Natural killer cell (primary cell): ENCODE data around the gene MRPS27. TPM values are rescaled to one million over a fixed set of nuclear protein-coding genes. Genes with fewer than 3 reads are reported as not detected.
A peak's percentile ranks its signal among the peaks of the same experiment; 100 is the strongest.

ENCODE experiments used
- ATAC-seq, 3 donors: fragments of 150-1000 bp in 2 of 3; fragments of 200-7000 bp in 1 of 3; cut with Tn5 transposase; 1 replicate in 1 of 3; 2 replicates in 2 of 3; pipeline ENCODE4 v1.10.0; 2021; ENCODE audit warnings: mild to moderate bottlenecking in 2 of 3, moderate library complexity in 2 of 3
- DNase-seq, 2 donors: peaks; one replicate each; pipeline versions ENCODE4 v3.0.0 to v3.0.0-alpha.2; 2013 to 2021; ENCODE audit warnings: mixed read lengths in 1 of 2
- H3K27ac ChIP-seq: one replicate; pipeline ENCODE4 v1.5.1; 2013; ENCODE audit warnings: mild to moderate bottlenecking, low read length
- H3K27me3 ChIP-seq: one replicate; pipeline ENCODE4 v1.6.1; 2013; ENCODE audit warnings: low read length; ENCODE audit not compliant: control insufficient read depth, insufficient read depth
- H3K36me3 ChIP-seq: one replicate; pipeline ENCODE4 v1.6.1; 2013; ENCODE audit warnings: low read length; ENCODE audit not compliant: control insufficient read depth, insufficient read depth
- H3K4me1 ChIP-seq: one replicate; pipeline ENCODE4 v1.6.1; 2013; ENCODE audit warnings: low read length; ENCODE audit not compliant: control insufficient read depth, insufficient read depth
- H3K4me3 ChIP-seq: one replicate; pipeline ENCODE4 v1.5.1; 2013; ENCODE audit warnings: low read length
- H3K9me3 ChIP-seq: one replicate; pipeline ENCODE4 v1.6.1; 2013; ENCODE audit warnings: low read length; ENCODE audit not compliant: control insufficient read depth, insufficient read depth
- H3K27ac Mint-ChIP-seq, 2 donors: one replicate each; pipeline ENCODE4 v1.8.0; 2022; ENCODE audit warnings: mild to moderate bottlenecking in 2 of 2, mixed read lengths in 2 of 2, moderate library complexity in 1 of 2
- H3K27me3 Mint-ChIP-seq, 2 donors: one replicate each; pipeline ENCODE4 v1.8.0; 2022; ENCODE audit warnings: low read depth in 2 of 2, mixed read lengths in 2 of 2
- H3K36me3 Mint-ChIP-seq: one replicate; pipeline ENCODE4 v1.8.0; 2022; ENCODE audit warnings: mixed read lengths
- H3K4me1 Mint-ChIP-seq, 2 donors: one replicate each; pipeline ENCODE4 v1.8.0; 2022; ENCODE audit warnings: mixed read lengths in 2 of 2
- H3K4me3 Mint-ChIP-seq: one replicate; pipeline ENCODE4 v1.8.0; 2022; ENCODE audit warnings: mild to moderate bottlenecking, moderate library complexity, mixed read lengths
- H3K9me3 Mint-ChIP-seq, 2 donors: one replicate each; pipeline ENCODE4 v1.8.0; 2022; ENCODE audit warnings: mixed read lengths in 2 of 2
- WGBS: methylation state at CpG from one replicate; pipeline ENCODE4 v1.1.7; 2013; ENCODE audit warnings: missing lambda C conversion rate; ENCODE audit not compliant: insufficient coverage; 5-methylcytosine and 5-hydroxymethylcytosine counted together
- intact Hi-C: fragments of 100-400 bp; cut with micrococcal nuclease; formaldehyde crosslinking; loops from one replicate; pipeline ENCODE4 v1.14.2; 2022
- total RNA-seq, 4 donors: library from RNA; stranded (reverse); fragments of 120-200 nt in 1 of 4; gene quantifications; one replicate each; pipeline versions ENCODE4 v1.2.3 to v1.2.4, GENCODE V29; 2013 to 2022
- TF ChIP-seq, protein P1 (sequence below): fragments of 200-600 bp; IDR thresholded peaks from one replicate; pipeline ENCODE4 v1.8.0; 2022; ENCODE audit warnings: antibody characterized with exemption

MRPS27 gene
- 10 to 100 TPM; 25.5 to 36.5 (median 36.3) TPM for total RNA-seq
- total RNA-seq (2013) = 60.6 TPM

DNA sequence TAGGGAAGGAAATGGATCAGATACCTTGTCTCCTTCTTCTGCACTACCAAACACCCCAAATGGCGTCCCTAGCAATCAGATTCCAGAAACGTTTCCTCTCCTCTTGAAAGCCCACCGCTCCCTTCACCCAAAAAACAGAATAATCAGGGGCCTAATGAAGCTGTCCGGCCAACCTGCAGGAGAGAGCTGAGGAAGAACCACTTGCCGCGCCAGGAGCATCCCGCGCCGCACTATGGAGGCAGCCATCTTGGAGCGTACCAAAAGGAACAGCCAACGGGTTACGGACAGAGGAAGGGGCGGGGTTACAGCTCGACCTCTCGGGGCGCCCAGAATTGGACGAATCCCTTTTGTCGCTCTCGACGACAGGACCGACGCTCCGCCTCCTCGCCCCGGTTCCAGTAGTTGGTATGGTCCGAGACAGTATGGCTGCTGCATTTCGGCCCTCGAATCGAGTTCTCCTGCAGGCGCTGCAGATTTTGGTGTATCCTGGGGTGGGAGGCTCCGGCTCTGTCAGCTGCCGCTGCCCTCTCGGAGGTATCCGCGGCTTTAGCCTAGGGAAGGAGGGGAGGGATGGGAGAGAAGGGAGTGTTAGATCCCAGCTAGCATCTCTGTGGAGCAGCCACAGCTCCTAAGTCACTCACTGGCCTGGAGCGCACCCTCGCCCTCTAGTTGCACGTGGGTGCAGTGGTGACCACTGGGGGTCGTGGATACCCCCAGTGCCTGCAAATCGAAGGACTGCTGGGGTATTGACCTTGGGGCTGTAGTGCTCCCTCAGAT lies at the start of gene MRPS27, which contains the start of gene PTCD2:
Gene MRPS27 (minus strand): TSS at position 265 of the 777 bp plus-strand sequence. CDS start 19 bp downstream, at position 246.
Gene PTCD2 (plus strand): TSS at position 398 of the 777 bp plus-strand sequence. CDS start 10 bp downstream, at position 408.
- peak; percentile 87 to 99 for DNase-seq
- intact Hi-C loops = loop anchor here (1.0 kb wide), 1 partner anchor 12 kb away; no protein-coding TSS in a partner anchor

DNA sequence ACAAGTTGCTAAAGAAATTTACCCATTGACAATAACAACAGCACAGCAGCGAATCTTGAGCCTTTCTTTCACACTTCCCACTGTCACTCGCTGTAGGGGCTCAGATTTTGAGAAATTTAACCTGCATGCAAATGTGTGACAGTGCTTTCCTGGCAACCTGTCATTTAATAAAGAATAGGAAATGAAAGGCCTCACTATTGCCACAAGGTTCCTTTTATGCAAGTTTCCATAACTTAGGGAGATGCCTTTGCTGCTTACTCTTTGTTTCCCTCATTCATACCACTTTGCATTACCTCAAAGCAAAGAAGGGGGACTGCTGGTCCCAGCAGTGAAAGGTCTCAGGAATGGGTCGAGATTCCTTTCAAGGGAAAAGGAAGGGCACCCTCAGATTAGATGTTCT lies 49.7 kb upstream of the MRPS27 start:
- intact Hi-C loops = no loop called here
- Mint-ChIP-seq H3K27ac (no peak overlapping the region), H3K9me3 (no peaks in the 10 kb centered on the region), H3K27me3 (no peaks in the 10 kb centered on the region), H3K4me1 (no peaks in the 10 kb centered on the region), H3K36me3 (no peaks in the 10 kb centered on the region), H3K4me3 (no peak overlapping the region)
- TF ChIP-seq, protein P1, sequence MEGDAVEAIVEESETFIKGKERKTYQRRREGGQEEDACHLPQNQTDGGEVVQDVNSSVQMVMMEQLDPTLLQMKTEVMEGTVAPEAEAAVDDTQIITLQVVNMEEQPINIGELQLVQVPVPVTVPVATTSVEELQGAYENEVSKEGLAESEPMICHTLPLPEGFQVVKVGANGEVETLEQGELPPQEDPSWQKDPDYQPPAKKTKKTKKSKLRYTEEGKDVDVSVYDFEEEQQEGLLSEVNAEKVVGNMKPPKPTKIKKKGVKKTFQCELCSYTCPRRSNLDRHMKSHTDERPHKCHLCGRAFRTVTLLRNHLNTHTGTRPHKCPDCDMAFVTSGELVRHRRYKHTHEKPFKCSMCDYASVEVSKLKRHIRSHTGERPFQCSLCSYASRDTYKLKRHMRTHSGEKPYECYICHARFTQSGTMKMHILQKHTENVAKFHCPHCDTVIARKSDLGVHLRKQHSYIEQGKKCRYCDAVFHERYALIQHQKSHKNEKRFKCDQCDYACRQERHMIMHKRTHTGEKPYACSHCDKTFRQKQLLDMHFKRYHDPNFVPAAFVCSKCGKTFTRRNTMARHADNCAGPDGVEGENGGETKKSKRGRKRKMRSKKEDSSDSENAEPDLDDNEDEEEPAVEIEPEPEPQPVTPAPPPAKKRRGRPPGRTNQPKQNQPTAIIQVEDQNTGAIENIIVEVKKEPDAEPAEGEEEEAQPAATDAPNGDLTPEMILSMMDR = no peak
- no peaks in the 10 kb centered on the region for H3K36me3 ChIP-seq
- ATAC-seq = no peak
- no peak overlapping the region for H3K4me3 ChIP-seq
- no peaks in the 10 kb centered on the region for H3K4me1 ChIP-seq
- H3K9me3 ChIP-seq = no peaks in the 10 kb centered on the region
- H3K27ac ChIP-seq = no peak overlapping the region
- H3K27me3 ChIP-seq = no peaks in the 10 kb centered on the region
- no peak for DNase-seq
- WGBS = 73% methylated on average over 3 of the region's 3 CpGs

More for the DNA sequence above, at the start of gene MRPS27, which contains the start of gene PTCD2:
- Mint-ChIP-seq H3K36me3 (peaks cover 8% of the 10 kb centered on the region), H3K27me3 (no peaks in the 10 kb centered on the region), H3K9me3 (no peaks in the 10 kb centered on the region), H3K4me1 (peaks cover 17 to 32% of the 10 kb centered on the region in 2 donors), H3K27ac (peak within 1 kb of the TSS; percentile 84 to 90), H3K4me3 (peak within 1 kb of the TSS; percentile 89)
- Histone ChIP-seq H3K27me3 (no peaks in the 10 kb centered on the region), H3K4me3 (peak within 1 kb of the TSS; percentile 78), H3K9me3 (no peaks in the 10 kb centered on the region), H3K27ac (peak within 1 kb of the TSS; percentile 69), H3K36me3 (peaks cover 5% of the 10 kb centered on the region), H3K4me1 (peaks cover 12% of the 10 kb centered on the region)
- TF ChIP-seq, protein P1 = no peak
- WGBS = under 1% methylated on average over 40 of the region's 40 CpGs
- ATAC-seq = peak; percentile 98 to 100 (median 99)

DNA sequence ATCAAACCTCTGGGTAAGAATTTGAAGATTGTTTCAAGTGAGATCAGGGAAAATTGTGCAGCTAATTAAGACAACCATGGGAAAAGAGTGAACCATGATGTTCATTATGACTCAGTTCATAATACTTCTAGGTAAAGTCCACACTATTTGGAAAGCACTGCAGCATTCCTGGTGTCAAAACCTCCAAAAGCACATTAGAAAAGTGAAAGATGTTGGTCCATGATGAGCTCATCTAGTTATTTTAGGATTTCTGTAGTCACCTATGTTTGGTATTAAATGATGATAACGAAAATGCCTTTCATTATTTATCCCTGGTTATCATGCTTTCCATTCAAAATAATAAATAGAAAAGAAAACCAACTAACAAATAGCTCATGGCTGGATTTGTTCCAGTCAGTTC lies 49.3 kb upstream of the MRPS27 start:
- no peaks in the 10 kb centered on the region for H3K36me3 ChIP-seq
- H3K36me3 Mint-ChIP-seq = no peaks in the 10 kb centered on the region
- no peak overlapping the region for H3K27ac Mint-ChIP-seq
- no peaks in the 10 kb centered on the region for H3K4me1 ChIP-seq
- H3K27me3 Mint-ChIP-seq = no peaks in the 10 kb centered on the region
- no peaks in the 10 kb centered on the region for H3K9me3 Mint-ChIP-seq
- TF ChIP-seq, protein P1 = no peak
- intact Hi-C loops = no loop called here
- no peaks in the 10 kb centered on the region for H3K9me3 ChIP-seq
- no peak overlapping the region for H3K27ac ChIP-seq
- no peaks in the 10 kb centered on the region for H3K27me3 ChIP-seq
- DNase-seq (no peak), ATAC-seq (no peak)
- H3K4me1 Mint-ChIP-seq = peaks cover 0 to under 1% of the 10 kb centered on the region in 2 donors
- H3K4me3 ChIP-seq = no peak overlapping the region
- H3K4me3 Mint-ChIP-seq = no peak overlapping the region
- no CpG with 5 or more reads among the region's 1 CpG for WGBS
